SW480 (cell line): ENCODE measurements around the gene MCF2L2.

Experiments
- DNase-seq: peaks from one replicate; pipeline ENCODE4 v3.0.0-alpha.2; 2016; ENCODE audit warnings: low spot score

MCF2L2 gene

DNA sequence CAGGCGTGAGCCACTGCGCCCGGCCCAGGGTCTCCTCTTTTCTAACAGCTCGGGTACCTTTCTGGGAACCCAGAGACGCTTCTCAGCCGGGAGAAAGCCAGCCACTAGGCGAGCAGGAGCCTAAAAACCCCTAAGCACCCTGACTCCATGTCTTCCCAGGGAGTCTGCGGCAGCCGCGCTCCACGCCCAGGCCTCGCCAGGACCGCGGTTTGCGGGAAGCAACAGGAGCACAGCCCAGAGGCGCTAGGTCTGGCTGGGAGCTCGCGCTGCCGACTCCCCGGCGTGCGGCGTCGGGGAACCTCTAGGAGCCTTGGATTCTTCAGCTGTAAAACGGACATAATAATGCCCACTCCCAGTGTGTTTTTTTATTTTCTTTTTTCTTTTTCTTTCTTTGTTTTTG, 264.9 kb downstream of the MCF2L2 start:
- no peak for DNase-seq

DNA sequence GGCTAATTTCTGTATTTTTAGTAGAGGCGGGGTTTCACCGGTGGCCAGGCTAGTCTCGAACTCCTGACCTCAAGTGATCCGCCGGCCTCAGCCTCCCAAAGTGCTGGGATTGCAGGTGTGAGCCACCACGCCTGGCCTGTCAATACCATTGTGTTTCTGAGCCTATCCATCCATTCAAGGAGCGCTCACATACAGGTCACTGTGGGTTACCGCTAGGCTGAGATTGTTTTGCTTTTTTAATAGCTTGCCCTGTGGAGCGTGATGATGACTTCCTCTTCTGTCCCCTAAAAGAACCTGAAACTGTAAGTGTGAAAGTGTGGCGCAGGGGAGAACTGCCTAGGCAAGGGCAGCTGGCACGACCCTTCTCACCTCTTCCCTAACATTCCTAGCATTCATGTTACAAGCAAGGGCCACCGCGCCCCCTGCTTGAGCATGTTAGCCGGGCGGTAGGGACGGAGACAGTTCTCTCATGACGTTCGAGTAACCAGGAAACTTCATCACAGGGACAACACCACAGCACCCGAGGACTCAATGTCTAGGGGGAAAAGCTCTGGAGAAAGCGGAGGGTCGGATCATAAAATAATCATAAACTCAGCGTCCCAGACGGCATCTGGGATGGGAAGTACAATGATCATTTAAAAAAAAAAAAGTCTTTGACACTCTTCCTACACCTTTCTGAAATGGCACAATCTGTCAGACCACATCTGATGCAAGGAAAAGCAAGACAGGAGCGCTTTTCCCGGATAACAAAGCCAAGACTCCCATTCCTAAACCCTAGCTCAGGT, 266.7 kb downstream of the MCF2L2 start:
- DNase-seq = peak; percentile 55

DNA sequence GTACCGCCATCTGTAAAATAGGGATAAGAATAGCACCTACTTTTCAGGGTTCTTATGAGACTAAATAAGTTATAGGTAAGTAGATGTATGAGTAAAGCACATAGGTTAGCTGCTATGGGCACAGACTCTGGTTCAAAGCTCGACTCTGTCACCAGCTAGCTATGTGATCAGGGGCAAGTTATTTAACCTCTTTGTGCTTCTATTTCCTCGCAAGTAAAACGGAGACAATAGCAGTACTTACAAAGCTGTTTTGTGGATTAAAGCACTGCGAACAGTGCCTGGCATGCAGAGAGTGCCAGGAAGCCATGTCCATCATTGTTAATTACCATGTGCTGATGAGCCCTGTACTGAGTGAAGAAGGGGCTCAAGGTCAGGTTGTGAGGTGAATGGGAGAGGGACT, 267.8 kb downstream of the MCF2L2 start:
- DNase-seq = no peak

DNA sequence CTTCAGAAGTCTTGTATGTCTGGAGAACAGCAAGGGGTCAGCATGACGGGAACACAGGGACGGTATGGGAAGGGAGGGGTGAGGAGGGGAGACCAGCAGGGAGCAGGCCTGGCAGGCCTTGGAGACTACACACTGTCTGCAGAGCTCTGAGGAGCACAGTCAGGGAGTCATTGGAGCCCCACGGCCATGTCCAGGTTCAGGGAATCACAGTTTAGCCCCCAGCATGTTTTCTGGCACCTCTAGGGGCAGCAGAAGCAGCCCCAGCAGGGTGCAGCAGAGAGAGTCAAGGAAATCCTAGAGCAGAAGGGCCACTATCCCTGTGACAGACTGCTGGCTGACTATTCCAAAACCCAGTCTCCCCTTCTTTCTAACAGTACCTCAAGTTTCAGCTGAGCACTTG, 269.1 kb downstream of the MCF2L2 start:
- DNase-seq = no peak

DNA sequence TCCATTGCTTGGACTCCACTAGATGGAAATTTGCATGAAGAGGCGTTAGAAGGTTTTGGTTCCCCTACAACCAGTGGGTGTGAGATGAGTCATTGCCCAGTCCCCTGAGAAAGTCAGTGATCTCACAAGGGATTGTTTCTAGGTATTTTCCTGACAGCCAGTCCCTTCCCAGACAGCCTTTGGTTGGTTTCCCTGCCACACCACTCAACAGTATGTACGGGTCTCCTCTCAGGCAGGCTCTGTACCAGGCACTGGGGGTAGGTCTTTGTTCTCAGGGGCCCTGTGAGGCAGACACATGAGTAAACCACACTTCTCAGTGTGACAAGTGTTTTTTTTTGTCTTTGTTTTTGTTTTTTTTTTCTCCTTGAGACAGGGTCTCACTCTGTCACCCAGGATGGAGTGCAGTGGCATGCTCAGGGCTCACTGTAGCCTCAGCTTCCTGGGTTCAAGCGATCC, 269.8 kb downstream of the MCF2L2 start:
- DNase-seq = peak; percentile 67

DNA sequence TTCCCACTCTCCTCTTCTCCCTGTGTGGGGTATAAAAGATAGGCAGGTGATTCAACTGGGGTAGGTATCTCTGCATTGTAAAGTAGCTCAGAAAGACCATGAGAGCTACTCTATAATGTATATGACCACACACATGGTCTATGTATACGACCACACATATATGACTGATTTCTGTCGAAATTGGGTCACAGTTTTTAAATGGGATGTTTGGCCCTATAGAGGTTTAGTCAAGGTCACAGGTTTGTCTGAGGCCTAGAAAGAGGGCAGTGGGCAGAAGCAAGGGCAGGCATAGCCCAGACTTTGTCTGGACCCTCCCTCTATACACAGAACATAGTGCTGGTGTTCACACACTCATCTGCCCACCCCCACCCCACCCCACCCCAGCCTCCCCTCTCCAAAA, 270.3 kb downstream of the MCF2L2 start:
- no peak for DNase-seq

DNA sequence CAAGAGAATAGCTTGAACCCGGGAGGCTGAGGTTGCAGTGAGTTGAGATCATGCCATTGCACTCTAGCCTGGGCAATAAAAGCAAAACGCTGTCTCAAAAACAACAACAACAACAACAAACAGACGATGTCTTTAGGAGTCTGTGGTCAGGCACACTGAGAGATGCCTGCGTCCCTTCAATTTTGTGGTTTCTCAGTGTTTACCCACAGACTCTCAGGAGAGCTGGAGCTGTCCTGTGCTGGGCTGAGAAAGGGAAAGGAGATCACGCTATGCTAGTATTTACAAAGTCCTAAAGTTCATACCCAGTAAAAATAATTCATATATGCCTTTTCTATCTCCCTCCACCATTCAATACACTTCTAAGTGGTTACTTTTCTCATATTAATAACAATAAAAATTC, 272.2 kb downstream of the MCF2L2 start:
- DNase-seq = no peak

DNA sequence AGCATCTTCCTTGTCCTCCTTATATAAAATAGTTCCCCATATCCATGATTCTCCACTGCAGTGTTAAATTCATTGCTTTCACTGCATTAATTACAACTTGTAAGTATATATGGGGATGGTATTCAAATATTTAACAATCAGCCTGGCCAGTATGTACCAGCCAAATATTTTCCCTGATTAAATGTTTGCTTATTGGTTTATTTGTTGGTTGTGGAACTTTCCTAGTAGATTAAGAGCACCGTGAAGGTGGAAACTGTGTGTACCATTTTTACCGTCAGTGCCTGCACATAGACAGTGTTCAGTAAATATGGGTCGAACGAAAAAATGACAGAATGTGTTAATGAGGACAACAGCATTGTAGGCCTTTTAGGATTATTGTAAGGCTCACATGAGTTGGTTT, 272.9 kb downstream of the MCF2L2 start:
- no peak for DNase-seq

DNA sequence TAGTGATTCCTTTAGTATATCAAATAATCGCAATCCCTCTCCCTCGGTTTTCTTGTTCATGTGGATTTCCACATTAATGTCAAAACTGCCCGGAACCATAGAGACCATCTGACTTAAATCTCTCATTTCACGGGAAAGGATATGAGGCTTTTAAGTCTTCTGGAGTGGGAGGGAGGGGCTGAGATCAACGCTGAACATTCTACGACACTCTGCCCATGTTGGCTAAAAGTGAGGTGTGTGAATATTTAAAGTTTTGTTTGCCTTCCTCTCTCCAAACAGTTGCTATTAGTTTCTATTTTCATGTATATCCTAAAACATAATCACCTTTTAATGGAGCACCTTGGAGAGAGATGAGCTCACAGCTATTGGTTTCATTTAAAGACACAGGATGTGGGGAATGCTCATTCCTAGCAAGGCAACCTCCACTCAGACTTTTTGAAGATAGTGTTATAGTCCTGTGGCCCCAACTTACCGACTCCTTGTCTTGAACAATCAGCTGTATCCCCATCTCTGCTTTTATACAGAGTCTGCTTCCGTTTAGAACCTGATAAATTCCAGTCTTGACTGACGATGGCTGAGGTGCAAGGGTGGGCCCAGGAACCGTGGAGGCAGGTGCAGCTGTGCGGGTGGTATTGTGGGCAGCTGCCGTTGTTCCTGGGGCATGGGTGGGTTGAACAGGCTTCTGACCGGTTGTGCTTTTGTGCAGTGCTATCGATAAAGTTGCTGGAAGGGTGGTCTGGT, 275.0 kb downstream of the MCF2L2 start:
- DNase-seq = no peak

DNA sequence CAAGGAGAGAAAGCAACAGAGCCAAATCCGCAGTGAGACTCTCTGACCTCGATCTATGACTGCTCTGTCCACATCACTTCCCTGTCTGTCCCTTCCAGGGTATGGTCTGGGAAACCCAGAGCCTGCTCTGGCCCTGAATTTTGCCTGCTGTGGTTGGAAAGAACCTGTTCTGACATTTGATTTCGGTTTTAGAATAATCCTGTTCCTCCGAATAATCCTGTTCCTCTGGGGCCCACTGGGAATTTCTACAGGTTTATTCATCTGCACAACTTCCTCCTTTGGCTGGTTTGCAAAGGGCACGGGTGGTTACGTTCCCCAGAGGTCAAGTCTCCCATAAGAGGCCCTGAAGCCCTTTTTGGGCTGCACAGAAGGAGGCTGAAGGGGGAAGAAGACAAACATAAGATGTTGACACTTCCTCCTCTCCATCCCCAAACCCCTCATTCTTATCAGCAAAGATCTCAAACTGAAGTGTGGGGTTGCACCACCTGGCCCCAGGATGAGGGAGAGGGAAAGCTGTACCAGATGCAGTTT, 276.5 kb downstream of the MCF2L2 start:
- no peak for DNase-seq

DNA sequence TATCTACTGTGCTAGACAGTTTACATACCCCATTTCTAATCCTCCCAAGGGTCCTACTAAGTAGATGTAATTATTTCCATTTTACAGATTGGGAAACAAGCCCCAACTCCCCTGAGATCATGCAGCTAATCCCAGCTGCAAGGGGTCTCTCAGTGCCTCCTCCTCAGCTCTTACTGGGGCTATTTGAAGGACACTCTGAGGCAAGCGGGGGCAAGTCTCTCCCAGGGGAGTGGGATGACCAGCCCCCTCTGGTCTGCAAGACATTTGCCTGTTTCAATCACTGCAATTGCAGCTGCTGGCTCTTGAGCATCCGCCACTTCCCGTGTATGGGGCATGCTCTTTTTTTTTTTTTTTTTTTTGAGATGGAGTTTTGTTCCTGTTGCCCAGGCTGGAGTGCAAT, 277.3 kb downstream of the MCF2L2 start:
- no peak for DNase-seq

DNA sequence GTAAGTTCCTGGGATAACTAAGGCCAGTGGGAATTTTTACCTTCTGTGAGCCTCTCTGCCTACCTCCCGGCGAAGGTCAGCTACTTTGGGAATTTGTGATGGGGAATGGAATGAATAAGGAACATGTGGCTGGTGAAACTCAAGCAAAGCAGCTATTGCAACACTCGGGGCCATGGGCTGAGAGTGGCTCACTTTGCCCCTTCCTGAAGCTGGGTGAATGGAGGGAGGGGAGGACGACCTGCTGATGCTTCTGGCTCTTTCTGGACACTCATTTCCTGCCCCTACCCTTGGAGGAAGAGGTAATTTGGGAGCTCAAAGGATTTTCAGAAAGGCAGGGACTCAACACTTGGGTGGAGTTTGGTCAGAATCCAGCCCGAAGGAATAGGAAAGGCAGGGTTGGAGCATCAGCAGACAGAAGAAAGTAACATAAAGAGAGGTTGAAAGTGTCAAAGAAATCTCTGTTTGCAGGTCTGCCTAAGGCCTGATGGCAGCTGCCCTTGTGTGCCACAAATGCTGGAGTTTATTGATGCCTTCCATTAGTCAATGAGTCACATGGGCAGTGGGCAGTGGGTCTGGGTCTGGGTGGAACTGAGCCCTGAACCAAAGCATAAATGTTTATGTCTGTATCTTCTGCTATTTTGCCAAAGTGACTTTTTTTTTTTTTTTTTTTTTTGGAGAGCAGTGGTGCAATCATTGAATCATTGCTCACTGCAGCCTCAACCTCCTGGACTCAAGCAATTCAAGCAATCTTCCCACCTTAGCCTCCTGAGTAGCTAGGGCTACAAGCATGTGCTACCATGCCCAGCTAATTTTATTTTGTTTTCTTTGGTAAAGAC, 278.3 kb downstream of the MCF2L2 start:
- no peak for DNase-seq

DNA sequence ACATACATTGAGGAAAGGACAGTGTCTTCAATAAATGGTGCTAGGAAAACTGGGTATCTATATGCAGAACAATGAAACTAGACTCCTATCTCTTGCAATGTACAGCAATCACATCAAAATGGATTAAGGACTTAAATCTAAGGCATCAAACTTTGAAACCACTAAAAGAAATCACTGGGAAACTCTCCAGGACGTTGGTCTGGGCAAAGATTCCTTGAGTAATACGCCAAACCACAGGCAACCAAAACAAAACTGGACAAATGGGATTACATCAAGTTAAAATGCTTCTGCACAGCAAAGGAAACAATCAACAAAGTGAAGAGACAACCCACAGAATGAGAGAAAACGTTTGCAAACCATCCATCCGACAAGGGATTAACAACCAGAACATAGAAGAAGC, 280.4 kb downstream of the MCF2L2 start:
- DNase-seq = no peak

DNA sequence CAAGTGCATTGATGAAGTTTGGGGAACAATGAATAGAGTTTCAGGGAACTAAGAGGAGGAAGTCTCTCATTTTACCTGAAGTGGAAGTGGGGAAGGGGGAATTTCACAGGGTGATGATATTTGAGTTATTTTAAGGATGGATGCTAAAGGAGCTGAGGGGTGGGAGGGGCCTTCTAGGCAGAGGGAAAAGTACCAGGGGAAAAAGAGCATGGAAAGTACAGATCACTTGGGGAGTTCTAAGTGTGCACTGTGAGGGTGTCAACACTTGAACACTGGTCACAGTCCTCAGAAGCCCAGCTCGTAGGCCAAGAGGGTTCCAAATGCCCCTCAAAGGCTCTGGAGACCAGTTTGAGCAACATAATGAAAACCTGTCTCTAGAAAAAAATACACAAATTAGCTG, 284.1 kb downstream of the MCF2L2 start:
- no peak for DNase-seq

DNA sequence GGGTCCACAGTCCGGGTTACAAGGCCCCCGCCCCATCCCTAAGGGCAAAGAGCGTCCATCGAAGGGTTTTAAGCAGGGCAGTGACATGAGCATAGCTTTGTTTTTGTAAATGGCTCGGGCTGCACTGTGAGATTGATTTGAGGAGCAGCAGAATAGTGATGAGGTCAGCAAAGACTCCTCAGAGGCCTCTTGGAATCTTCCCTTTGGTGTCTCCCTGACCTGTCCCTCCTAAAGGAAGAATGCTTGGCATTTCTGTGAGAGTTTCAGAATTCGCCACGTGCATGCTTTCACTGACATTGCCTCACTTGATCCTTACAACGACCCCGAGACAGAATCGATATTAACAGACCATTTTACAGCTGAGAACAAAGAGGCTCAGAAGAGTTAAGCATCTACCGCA, 286.2 kb downstream of the MCF2L2 start:
- DNase-seq = no peak

DNA sequence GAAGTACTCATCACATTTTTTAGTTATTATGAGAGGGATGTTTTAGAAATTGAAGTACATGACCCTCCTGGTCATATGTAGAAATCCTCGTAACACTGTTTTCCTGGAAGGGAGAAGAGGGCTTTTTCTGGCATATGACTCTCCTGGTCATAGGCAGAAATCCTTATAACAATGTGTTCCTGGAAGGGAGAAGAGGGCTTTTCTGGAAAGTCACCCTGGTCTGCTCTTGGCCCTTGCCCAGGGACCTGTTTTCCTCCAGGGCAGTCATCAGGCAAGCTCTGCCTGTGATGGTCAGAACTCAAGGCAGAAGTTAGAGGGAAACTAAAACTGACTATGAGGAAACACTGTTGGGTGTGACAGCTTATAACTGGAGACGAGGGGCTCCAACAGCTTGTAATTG, 293.6 kb downstream of the MCF2L2 start:
- no peak for DNase-seq

DNA sequence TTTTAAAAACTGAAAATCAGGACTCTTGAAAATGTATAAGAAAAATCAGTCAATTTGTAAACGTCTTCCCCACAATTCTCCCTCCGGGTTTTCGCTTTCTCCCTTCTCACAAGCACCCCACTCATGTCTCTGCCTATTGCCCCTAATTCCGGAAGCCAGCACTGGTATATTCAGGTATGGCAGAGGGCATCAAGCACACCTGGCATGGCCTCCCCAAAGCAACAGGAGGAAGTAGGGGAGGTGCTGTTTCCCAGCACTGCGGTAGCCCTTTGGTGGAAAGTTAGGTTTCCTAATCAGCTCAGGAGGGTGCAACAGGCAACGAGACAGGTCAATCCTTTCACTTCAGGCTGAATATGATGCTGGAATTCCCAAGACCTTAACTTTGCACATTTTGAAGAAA, 296.0 kb downstream of the MCF2L2 start:
- no peak for DNase-seq

DNA sequence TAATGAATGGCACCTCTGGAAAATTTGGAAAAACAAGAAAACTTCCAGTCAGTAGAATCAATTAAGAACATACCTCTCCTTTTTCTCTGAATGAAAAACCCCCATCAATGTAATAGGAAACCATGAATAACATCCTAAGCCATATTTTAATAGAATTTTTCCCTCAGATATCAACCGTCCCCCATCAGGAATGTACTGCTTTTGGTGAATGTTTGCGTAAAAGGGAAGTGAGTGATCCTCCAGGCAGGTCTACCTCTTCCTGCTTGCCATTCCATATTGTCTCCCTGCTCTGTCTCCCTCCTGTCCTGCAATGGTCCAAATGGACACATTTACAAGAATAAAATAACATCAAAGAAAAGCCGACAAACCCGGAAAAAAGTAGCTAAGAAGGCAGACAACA, 296.7 kb downstream of the MCF2L2 start:
- DNase-seq = no peak

DNA sequence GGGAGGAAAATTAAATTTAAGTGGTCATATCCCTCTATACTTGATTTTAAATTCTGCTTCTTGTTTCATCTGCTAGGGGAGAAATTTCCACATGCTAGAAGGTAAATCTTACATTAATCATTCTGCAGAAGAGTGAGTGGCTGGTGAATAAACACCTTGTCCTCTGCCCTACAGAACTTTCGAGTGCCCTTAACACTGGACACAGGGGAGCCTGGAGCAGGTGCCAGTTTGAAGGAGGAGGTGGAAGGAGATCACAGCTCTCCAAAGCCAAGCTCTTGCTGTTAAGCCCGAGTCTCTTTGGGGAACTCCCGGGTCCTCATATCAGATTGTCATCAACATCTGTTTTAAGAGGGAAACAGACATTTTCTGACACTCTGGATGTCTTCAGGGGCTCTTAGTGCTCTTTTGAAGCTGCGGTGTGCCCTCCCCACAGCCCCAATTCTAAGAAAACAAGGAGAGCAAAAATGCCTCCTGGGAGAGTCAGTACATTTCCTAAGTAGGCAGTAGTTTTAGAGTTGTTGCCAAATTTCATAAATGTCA, 297.2 kb downstream of the MCF2L2 start:
- DNase-seq = no peak

DNA sequence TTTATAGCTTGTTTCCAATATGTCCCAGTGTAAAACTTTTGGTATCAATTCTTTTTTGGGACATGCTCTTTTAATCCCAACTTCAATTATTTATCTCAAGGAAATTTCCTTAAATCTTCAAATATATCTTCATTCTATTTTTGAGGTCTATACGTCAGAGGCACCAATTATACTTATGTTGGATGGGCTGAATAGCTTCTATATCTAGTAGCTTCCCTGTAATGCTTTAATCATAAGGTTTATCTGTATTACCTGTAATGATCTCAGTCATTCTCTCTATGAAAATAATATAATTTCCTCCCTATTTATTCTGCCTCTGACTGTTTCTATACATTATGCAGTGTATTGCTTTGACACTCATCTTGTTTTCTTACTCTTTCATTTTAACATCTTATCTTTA, 299.2 kb downstream of the MCF2L2 start:
- no peak for DNase-seq

DNA sequence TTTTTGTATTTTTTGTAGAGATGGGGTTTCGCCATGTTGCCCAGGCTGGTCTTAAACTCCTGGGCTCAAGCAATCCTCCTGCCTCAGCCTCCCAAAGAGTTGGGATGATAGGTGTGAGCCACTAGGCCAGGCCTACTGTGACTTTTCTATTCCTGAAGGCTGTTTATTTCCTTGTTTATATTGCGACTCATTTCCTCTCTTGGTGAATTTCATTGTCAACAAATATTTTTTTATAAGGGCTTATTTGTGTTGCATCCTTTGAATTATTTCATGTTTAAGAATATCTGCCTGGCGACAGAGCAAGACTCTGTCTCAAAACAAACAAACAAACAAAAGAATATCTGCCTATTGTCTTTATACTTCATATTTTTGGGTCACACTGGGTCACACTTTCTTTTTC, 299.7 kb downstream of the MCF2L2 start:
- no peak for DNase-seq
